Forelimb muscle (tissue), 1 donor: ENCODE results near the gene EPHB1. TPM values are rescaled to one million over a fixed set of nuclear protein-coding genes. Genes with fewer than 3 reads are reported as not detected.
A peak's percentile ranks its signal among the peaks of the same experiment; 100 is the strongest.

Experiments
- DNase-seq: peaks from one replicate; pipeline ENCODE4 v3.0.0-alpha.2; 2013; ENCODE audit warnings: low read depth
- polyA plus RNA-seq: library from polyadenylated mRNA; unstranded; fragments of 120-200 nt; gene quantifications from one replicate; pipeline ENCODE4 v1.2.1, GENCODE V29; 2013; ENCODE audit not compliant: insufficient read length

EPHB1 gene
- polyA plus RNA-seq, result 49.5 TPM

- peak; percentile 67 for DNase-seq
These were observed at the start of gene EPHB1 for GRCh38 chr3:134794950-134795745. Gene EPHB1 (plus strand): TSS chr3:134795260.

GRCh38 chr3:134748698-134749097 lies 46.4 kb upstream of the EPHB1 start:
- DNase-seq, result no peak

- DNase-seq, result no peak
These were observed 45.9 kb upstream of the EPHB1 start for GRCh38 chr3:134749174-134749573.

- DNase-seq, result no peak
These were observed 45.1 kb upstream of the EPHB1 start for GRCh38 chr3:134749802-134750553.

GRCh38 chr3:134751831-134752230 lies 43.2 kb upstream of the EPHB1 start:
- no peak for DNase-seq

GRCh38 chr3:134752761-134753461 lies 42.1 kb upstream of the EPHB1 start:
- DNase-seq, result no peak

- DNase-seq, result no peak
These were observed 40.9 kb upstream of the EPHB1 start for GRCh38 chr3:134753999-134754742.

- no peak for DNase-seq
These were observed 40.1 kb upstream of the EPHB1 start for GRCh38 chr3:134754768-134755559.

GRCh38 chr3:134755821-134756220 lies 39.2 kb upstream of the EPHB1 start:
- no peak for DNase-seq

GRCh38 chr3:134757549-134758069 lies 37.5 kb upstream of the EPHB1 start:
- no peak for DNase-seq

GRCh38 chr3:134761213-134761612 lies 33.8 kb upstream of the EPHB1 start:
- no peak for DNase-seq

- DNase-seq, result no peak
These were observed 33.0 kb upstream of the EPHB1 start for GRCh38 chr3:134762016-134762415.

GRCh38 chr3:134765468-134765867 lies 29.6 kb upstream of the EPHB1 start:
- no peak for DNase-seq

GRCh38 chr3:134766290-134766689 lies 28.8 kb upstream of the EPHB1 start:
- no peak for DNase-seq

- no peak for DNase-seq
These were observed 26.9 kb upstream of the EPHB1 start for GRCh38 chr3:134768116-134768515.

- no peak for DNase-seq
These were observed 26.2 kb upstream of the EPHB1 start for GRCh38 chr3:134768837-134769236.

GRCh38 chr3:134769287-134769868 lies 25.7 kb upstream of the EPHB1 start:
- no peak for DNase-seq

- no peak for DNase-seq
These were observed 23.0 kb upstream of the EPHB1 start for GRCh38 chr3:134772011-134772410.

GRCh38 chr3:134772591-134772990 lies 22.5 kb upstream of the EPHB1 start:
- no peak for DNase-seq

- DNase-seq, result no peak
These were observed 19.2 kb upstream of the EPHB1 start for GRCh38 chr3:134775831-134776230.
